Activated CD8-positive, alpha-beta memory T cell treated with anti-CD3 and anti-CD28 coated beads for 24 hours (primary cell): ENCODE results near the gene RASL11B.
"Not testable (repeated sequence)": the region's sequence is repeated elsewhere in the genome, so short reads cannot be mapped to it uniquely, and the experiment has no call there.

ENCODE experiments used
- DNase-seq: peaks from one replicate; pipeline ENCODE4 v3.0.0-alpha.2; 2020

Gene RASL11B

GRCh38 chr4:52861879-52862616, at the start of gene RASL11B:
Gene RASL11B, plus strand, starts transcription at chr4:52862317. Its CDS starts 191 bp downstream, at chr4:52862508.
- peak; percentile 92 for DNase-seq

DNA sequence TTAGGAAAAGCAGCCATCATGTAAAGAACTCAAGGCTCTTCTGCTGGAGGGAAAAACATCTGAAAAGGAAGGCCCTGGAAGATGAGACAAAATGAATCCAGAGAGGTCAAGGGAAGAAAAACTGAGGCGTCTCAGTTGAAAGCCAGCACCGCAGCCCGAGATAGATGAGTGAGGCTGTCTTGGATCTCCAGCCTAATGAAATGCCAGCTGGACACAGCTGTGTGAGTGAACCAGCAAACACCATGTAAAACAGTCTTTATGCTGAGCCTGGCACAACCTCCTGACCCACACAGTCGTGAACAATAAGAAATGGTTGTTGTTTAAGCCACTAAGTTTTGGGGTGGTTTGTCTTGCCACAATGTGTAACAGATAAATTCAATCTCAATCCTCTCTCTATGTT, 48.6 kb upstream of the RASL11B start:
- DNase-seq: no peak

GRCh38 chr4:52822583-52822971, 39.5 kb upstream of the RASL11B start:
- DNase-seq: no peak

DNA sequence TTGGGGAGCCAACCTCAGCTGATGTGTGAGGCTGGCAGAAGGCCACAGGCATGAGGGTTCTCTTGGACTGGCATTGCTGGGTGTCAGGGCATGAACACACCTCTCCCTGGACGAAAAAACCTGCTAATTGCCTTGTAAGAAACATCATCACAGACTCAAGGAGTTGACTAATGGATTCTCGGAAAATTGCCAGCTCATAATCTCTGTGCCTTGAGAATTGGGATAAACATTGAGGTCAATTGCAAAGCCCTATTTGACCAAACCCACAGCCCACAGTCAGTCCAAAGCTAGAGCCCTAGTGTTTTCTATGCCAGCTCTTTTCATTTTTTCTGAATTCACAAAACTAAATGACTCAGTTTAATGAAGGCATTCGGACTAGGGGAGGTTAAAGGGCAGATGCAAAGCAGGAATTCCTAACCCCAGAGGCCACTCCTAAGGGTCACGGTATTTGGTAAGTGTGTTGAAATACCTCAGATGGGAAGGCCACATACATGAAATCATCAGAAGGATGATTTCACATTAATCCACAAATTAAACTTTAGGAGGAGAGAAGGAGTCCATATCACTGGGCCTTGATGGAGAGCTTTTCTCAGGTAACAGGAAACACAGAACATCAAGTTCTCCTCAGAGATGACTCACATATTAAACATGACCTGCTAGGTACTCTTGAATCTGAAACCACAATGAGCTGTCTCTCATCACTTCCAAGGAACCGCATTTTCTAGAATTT, 39.0 kb upstream of the RASL11B start:
- DNase-seq: no peak

GRCh38 chr4:52823702-52824092, 38.4 kb upstream of the RASL11B start:
- DNase-seq: no peak

DNA sequence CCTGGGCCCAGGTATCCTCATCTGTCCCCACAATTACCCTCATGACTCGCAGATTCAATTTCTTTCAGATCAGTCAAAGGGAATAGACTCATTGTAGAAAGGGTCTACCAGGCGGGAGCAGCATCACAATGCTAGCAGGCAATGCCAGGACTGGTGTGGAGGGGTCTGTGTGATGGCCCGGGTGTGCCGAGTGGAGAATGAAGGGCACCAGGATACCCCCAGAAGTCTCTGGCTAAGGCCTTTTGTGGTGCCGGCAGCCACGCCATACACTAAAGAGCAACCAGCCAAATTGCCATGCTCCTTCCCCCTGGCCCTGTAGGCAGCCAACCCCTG, 37.9 kb upstream of the RASL11B start:
- DNase-seq: no peak

- DNase-seq: no peak
These were observed 37.3 kb upstream of the RASL11B start for GRCh38 chr4:52824603-52825459.

DNA sequence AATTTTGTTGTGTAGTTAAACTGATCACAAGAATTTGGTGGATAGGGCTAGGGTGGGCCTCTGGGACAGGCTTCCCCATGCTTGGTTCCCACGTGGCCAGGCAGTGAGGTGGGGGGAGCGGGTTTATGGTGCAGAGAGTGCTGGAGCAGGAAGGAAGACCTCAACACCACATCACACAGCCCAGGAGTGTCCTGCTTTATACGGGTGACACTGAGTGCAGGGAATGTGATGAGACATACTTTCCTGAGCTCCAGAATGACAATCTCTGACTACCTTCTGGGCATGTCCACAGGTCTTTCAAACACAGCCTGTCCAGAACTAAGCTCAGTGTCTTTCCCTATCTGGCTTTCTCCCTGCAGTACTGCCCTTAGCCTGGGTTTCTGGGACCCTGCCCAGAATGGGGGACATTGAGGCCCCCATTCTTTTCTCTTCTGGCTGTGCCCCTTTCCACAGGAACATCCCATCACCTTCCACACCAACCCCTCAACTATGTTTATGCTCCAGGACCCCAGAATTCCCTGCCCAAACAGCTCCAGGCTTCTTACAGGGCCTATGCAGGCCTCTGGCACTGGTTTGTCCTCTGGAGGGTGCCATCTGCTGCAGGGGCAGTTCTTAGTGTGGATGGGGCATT, 36.5 kb upstream of the RASL11B start:
- no peak for DNase-seq

GRCh38 chr4:52833941-52834525, 28.1 kb upstream of the RASL11B start:
- DNase-seq: no peak

GRCh38 chr4:52834641-52835456, 27.3 kb upstream of the RASL11B start:
- DNase-seq: not testable (repeated sequence)

DNA sequence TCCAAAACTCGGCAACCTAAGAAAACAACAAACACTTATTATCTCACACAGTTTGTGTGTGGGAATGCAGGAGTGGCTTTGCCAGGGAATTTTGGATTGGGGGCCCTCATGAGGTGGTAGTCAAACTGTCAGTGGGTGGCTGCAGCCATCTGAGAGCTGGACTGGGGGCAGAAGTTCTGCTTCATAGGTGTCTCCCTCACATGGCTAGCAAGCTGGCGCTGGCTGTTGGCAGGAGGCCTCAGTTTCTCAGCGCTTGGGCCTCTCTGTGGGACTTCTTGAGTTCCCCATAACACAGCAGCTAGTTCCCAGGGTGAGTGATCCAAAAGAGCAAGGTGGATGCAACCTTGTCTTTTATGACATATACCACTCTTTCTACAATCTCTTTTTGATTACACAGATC, 26.0 kb upstream of the RASL11B start:
- no peak for DNase-seq

- DNase-seq: no peak
These were observed 25.4 kb upstream of the RASL11B start for GRCh38 chr4:52836678-52837077.

- DNase-seq: no peak
These were observed 24.2 kb upstream of the RASL11B start for GRCh38 chr4:52837716-52838558.

DNA sequence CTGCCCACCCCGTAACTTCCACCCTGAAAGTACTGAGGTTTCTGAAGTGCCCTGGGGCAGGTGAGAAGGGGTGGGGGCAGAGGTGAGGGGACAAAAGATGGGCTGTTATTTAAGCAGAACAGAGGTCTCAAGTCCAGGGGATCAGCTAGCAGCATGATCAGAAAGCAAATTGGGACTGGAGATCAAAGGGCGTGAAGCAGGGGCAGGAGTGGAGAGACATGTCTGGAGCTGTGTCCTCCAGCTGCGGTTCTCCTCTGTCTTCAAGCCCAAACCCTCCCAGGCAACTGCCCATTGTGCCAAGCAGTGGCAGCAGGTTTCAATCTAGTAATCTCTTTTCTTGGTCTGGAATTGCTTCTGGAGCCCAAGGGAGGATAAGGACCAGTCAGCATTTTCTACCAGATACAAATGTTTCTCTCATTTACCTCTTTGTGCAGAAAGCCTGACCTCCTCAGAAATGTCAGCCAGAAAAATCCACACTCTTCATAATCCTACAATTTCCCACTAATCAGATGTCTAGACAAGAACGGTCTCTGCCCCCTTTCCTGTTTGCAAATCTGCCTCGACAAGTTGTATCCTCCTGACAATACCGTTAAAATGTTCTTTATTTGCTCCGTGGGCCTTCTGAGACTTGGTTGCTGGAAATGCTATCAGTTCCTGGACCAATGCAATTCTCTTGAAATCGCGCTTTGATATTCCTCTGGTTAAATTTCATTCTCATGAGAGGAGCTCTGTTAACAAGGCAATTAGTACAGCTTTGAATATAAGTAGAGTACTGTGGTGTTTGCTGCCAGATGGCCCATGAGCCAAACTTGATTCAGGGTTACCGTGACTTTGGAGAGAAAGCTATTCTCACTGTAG, 23.2 kb upstream of the RASL11B start:
- DNase-seq: no peak

DNA sequence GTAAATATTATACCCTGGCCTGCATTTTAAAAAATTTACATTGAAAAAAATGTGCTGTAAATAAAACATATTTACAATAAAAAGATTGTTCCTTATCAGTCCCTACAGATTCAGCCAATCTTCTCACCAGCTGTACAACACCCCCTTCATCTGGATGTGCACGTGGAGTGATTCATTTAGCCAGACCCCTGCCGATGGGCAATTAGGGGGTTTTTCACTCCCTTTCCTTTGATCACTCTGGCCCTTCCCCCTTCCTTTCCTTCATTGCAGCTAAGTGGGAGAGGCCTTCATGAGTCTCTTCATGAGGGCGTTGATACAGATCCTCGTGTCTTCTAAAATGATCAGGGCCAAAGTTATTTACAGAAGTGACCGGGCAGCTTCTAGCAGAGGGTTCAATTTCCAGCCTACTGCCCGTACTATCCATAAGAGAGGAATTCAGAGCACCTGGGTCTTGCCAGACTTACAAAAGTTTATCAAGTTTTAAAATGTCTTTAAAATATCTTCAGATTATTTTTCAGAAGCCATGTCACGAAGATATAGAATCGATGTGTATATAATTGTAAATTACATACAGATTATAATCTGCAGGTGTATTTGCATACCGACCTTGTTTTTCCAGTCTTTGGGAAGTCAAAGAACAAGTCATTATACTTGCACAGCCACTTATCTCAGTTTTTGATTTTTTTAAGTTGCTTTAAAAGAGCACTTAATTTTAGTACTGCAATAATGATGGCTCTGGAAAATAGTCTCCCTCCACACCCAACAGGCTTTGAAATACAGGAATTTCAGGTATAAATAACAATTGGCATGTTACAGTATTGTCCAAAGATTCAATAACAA, 21.4 kb upstream of the RASL11B start:
- DNase-seq: no peak

- DNase-seq: no peak
These were observed 20.2 kb upstream of the RASL11B start for GRCh38 chr4:52841682-52842456.

GRCh38 chr4:52842792-52843191, 19.3 kb upstream of the RASL11B start:
- DNase-seq: no peak

GRCh38 chr4:52843351-52843750, 18.8 kb upstream of the RASL11B start:
- DNase-seq: no peak
